Fibroblast of skin of abdomen (primary cell): ENCODE measurements around the gene TMTC1.

ENCODE experiments used
- DNase-seq: peaks from one replicate; pipeline ENCODE4 v3.0.0-alpha.2; 2013

Gene TMTC1

DNA sequence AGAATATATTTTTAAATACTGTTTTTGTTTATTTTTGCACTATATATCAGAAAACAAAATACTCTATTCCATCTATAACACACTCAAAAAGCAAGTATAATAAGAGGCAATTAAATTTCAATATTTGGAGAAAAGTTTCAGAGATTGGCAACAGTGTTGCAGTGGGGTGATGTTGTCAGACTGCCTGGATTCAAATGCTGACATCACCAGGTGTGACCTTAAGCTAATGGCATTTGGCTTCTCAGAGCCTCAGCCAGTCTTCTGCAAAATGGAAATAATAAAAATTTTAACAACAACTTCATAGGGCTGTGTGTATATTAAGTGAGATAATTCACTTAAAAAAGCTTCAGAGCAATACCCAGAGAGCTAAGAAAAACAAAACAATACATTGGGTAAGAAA, 74.7 kb downstream of the TMTC1 start:
- no peak for DNase-seq

DNA sequence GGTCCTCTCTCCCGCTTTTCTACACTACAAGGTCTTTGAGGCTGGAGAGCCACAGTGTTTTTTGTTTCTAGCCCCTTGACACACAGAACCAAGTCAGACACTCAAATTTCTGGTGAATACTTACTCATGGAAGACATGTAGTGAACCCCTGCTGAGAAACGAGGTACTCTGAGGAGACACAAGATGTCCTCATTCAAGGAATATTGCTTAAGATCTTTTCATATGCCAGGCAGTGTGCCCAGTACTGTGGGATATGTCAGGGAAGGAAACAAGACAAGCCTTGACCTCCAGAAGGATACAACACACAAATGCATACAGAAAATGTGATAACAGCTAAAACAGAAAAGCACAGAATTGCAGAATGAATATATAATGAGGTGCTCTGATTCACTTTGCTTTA, 75.9 kb downstream of the TMTC1 start:
- no peak for DNase-seq

DNA sequence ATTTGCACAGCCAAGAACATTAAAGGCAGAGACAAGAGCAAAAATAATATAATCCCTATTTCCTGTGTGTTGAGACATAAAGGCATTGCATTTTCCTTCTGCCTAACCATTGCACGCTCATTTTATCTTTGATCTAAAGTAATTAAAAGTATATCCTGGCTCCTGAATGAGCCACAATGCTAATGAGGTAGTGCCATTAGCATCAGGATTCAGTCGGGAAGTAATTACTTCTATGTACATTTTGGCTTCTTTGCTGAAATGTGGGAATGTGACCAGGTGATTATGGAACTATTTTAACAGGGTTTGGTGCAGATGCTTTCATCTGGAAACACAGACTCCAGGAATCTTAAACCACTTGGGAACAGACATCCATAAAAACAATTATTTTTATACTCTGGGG, 77.4 kb downstream of the TMTC1 start:
- DNase-seq = no peak

DNA sequence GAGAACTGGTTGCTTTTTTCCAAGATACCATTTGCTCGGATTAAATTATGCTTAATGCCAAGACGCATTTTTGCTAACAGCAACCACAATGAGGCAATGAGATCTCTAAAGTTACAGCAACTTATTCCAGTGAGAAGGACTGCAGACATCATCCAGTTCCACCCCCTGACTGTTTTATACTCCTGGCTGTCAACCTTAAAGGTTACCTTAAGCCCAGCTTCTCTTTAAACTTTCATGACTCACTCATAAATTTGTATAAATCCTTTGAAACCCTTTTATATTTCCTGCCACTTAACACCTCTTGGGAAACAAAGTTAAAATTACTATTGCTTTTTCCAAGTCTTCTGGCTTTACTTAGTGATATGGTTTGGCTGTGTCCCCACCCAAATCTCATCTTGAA, 80.2 kb downstream of the TMTC1 start:
- DNase-seq = no peak

DNA sequence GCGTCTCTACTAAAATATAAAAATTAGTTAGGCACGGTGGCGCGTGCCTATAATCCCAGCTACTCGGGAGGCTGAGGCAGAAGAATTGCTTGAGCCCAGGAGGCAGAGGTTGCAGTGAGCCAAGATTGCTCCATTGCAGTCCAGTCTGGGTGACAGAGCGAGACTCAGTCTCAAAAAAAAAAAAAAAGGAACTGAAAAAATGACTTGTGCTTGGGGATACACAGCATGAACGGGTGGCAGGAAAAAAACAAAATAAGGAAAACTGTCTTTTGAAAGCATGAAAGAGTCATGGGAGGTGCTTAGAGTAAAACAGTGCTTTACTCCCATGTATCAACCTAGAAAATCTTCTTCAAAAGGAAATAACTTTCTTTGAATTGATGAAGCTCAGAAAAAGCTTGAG, 80.8 kb downstream of the TMTC1 start:
- no peak for DNase-seq

DNA sequence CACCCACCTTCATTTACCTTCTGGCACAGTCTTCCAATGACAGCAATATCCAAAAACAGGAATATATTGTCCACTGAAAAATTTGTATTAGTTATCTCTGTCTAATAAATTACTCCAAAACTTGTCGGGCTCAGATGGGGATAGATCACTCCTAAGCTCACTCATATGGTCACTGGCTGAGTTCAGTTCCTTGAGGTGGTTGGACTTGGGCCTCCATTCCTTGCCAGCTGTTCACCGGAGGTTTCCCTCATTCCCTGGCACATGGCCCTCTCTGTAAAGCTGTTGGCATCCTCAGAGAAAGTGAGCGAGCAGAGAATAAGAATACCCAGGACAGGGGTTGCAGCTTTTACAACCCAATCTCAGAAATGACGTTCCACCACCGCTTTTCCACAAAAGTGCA, 81.5 kb downstream of the TMTC1 start:
- no peak for DNase-seq

DNA sequence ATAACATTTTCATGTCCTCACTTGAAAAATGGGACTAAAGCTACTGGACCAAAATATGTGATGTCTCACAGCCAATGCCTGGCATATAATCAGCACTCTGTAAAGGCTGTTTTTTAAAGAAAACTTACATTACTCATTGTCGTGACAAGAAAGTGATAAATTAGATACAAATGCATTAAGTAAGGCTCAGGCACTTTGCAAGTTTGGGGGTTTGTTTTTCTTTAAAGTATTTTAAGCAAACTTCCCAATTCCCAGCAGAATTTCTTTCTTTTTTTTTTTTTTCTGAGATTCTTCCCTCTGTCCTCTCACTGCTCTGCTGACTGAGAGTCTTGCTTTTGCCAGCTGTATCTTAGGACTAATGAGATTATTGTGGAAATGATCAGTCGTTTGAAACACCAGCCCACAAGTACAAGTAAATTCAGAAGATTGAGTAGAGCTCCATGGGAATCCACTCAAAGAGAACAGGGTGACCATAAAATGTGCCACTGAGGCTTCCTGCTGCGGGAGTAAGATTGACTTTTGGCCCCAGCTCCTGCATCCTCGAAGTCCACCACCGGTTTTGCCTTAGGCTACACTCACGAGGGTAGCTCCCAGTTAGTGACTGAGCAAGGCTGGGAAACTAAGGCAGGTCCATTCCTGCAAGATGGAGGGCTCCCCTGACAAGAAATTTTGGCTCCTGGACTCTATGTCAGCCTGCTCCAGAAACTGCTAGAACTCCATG, 82.8 kb downstream of the TMTC1 start:
- peak; percentile 22 for DNase-seq

DNA sequence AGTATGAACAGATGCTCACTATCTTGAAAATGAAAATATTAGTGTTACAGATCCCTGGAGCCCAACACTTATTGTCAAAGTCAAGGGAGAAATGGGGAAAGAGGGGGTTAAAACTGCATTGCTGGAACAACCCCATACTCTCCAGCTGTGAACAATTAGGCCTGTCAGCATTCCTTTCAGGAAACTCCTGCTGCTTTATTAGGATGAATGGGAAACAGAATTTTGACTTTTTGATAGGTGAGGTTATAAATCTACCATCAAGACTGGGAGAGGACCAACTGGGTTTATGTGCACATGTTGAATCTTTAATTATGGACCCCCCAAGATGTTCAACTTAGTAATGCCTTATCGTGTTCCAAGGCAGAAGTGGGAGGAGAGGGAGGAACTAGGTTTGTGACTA, 85.0 kb downstream of the TMTC1 start:
- peak; percentile 51 for DNase-seq

DNA sequence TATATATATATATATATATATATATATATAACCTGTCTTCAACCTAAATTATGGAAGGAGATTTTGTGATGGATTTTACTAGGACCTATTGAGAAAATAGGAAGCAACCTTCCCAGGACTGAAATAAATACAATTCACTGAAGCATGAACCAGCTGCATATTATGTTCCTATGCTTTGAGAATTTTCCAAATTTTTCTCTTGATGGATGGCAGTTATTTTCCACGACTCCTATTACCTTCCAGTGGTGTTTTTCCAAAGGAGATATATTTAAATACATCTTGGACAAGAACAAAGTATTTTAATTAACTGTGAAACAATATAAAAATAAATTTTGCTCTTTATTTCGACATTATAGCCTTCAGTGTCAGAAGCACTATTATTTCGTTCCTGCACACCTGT, 87.9 kb downstream of the TMTC1 start:
- no peak for DNase-seq

DNA sequence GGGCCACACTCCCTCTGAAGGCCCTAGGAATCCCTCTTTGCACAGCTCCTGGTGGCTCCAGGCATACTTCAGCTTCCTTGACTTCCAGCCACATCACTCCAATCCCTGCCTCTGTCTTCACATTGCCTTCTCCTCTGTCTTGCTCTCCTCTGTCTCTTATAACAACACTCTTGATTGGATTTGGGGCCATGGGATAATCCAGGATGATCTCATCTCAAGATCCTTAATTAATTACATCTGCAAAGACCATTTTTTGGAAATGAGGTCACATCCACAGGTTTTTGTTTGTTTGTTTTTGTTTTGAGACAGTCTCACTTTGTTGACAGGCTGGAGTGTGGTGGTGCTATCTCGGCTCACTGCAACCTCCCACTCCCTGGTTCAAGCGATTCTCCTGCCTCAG, 88.7 kb downstream of the TMTC1 start:
- DNase-seq = peak; percentile 10

DNA sequence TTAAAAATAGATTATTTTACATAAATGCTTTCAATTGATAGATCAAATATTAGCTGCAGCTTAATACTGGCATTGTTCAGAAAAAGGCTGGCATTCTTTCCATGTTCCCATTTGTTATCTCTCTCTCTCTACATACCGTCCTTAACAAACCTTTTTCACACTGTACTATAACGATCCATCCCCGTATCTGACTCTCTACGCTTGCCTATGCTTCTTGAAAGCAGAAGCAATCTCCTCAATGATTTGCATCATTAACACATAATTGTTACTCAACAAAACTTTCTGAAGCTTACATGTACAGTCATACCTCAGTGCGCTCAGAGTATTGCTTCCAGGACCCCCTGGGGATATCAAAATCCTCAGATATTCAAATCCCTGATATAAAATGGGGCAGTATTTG, 89.7 kb downstream of the TMTC1 start:
- DNase-seq = no peak

DNA sequence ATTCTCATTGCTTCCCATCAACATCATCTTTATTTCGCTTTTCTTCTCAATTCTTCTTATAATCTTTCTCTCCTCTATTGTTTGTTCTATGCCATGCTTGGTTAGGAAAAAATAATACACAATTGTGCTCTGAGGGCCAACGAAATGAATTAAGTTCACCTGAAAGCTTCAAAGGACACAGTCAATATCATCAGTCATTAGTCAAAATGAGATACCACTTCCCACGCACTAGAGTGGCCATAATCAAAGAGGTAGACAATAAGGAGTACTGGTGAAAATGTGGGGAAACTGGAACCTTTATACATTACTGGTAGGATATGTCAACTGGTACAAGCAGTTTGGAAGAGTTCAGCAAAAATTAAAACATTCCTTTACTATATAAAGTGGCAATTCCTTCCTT, 91.5 kb downstream of the TMTC1 start:
- DNase-seq = no peak

DNA sequence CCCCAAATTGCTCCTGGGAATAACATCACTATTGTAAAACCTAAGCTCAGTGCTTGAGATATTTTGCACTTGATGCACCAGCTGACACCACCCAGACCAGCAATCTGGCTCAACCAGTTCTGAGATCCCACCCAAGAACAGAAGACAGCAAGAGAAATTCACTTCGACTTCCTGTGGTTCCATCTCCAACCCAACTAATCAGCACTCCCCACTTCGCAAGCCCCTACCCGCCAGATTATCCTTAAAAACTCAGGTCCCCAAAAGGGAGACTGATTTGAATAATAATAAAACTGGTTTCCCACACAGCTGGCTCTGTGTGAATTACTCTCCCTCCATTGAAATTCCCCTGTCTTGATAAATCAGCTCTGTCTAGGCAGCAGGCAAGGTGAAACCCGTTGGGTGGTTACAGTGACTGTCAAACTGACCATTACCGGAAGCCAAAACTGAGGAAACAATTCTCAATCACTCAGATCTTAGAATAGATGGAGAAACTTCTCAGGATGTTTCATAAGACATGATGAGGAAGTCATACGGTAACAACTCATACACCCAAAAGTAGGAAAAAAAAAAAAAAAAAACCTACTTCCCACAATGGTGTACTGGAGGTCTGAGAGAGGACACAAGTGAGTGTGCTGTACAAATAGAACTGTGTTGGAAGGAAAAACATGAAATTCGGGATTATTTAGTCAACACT, 92.4 kb downstream of the TMTC1 start:
- DNase-seq = no peak

DNA sequence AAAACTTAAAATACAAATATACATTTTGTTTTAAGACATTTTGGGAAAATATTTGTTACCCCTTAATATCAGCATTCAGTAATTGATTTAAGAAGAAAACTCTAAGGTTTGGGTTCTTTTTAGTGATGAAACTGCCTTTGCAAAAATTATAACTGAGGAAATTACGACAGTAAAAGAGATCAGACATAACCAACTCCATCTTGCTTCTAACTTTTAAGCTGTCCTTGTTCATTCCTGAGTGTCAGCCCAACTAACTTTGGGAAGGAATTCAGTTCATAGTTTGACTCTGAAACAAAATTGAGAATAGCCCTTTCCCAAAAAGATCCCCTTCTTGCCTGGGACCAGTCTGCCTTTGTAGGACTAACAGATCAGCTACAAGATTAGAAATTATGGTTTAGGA, 93.0 kb downstream of the TMTC1 start:
- no peak for DNase-seq

DNA sequence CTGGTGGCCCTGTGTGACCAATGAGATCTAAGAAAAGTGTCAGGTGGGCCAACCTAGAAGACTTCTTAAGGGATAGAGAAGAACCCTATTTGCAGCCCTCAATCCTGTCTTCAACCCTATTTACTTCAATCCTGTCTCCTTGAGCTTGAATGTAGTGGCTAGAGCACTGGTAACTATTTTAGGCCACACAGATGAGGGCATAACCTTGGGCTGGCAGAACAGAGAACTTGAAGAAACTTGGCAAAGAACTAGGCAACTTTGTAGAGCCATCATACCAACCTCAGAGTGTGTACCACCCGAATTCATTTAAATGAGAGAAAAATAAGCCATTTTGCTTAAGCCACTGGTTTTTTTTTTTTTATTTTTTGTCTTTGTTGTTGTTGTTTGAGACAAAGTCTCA, 94.8 kb downstream of the TMTC1 start:
- DNase-seq = no peak

DNA sequence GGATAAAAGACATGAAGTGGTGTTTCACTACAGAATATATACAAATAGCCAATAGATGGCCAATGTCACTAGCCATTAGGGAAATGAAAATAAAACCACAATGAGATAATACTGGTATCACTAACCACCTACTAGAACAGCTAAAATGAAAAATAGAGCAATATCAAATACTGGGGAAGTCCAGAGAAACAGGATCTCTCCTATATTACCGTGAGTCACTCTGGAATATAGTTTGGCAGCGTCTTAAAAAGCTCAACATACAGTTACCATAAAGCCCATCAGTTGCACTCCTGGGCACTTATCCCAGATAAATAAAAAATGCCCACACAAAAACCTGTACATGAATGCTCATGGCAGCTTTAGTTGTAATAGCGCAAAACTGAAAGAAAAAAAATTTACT, 101.7 kb downstream of the TMTC1 start:
- DNase-seq = no peak

DNA sequence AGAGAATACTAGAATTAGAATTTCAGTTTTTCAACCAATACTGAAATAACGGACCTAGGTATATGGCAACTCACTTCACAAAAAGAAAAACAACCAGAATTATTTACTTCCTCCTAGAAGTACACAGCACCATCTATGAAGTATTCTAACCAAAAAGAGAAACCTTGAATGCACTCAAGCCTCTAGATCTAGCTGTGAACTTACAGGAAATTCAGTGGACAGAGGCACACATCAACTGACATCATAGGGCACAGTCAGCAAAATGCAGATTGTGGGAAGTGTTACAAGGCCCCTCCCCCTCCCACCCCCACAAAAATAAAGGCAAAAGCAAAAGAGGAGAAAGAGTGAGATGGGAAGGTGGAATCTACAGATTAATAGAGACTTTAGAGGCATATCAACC, 102.4 kb downstream of the TMTC1 start:
- no peak for DNase-seq

DNA sequence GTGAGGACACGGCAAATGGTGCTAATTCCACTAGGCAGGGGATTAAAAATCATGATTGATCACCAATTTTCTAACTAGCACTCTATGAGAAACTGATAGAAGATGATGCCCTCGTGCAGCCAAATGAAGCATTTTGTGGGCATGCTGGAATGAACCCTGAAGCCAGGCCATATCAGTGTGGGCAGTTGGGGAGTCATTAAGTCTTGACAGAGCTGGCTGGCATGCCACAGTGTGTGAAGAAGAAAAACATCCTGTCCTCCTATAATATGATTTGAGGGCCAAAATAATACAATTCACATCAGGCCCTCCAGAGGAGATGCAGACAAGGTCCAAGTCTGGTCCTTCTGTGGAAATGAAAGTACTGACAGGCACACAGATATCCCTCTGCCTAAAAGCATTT, 107.1 kb downstream of the TMTC1 start:
- DNase-seq = no peak

DNA sequence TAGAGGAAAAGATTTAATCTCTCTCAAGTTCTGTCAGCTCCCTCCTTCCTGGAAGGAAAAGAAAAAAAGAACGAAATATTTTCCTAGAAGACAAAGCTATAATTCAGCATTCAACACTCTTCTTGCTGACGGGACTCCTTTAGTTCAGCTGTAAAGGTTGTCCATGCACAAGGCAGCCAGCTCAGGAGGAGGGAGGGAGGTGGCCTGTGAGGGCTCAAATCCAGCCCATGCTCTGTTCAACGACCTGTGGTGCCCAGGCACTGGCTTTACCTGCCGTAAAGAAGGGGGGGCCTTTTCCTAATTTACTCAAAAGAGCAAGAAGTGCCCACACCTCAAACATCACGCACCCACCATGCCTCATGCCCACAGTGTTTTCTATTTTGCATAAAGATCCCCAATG, 109.3 kb downstream of the TMTC1 start:
- no peak for DNase-seq

DNA sequence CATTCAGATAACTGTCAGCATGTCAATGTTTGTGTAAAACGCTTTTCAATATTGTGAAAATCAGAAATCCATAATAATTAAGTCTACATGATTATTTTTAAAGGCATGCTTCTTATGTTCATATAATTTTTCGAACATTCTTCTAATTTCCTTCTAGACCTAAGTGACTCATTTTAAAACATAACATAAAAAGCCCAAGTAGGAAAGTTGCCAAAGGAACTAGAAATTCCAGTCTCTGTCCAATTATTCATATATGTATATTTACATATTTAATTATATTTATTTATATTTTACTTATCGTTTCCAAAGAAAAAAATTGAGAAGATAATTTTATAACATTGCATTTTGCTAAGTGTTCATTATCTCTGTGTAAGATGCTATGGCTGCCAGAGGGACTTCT, 110.4 kb downstream of the TMTC1 start:
- peak; percentile 11 for DNase-seq

DNA sequence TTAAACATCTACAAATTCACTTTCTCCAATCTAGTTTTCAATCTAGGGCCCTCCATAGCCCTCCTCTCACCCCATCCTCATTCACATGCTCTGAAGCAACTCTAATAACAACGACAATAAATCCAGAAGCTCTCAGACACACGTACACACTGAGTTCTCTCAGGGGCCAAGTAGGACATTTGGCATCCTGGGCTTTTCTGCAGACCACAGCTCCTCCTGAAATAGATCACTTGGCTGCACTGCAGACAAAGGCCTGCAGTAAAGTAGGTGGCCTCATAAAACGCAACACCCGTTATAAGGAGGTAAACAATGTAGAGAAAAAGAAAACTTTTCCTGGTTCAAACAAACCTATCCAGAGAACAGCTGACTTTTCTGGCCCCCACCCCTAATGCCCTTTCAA, 111.2 kb downstream of the TMTC1 start:
- no peak for DNase-seq

DNA sequence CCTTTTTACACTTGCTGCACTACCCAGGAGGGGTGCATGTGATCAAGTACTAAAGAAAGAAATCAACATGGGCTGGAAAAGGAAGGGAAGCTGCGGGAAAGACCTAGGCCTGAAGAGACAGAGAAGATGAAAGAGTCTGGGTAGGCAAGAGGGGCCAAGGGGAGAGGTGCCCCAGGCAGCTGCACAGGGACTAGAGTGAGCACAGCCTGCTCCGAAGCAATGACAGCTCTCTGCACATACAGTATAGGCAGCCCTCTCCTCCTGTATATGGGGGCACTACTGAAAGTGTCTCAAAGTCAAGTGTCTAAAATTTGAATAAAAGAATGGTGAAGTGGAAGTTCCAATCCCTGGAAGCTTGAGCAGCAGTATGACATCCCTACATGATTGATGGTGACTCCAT, 112.0 kb downstream of the TMTC1 start:
- no peak for DNase-seq

DNA sequence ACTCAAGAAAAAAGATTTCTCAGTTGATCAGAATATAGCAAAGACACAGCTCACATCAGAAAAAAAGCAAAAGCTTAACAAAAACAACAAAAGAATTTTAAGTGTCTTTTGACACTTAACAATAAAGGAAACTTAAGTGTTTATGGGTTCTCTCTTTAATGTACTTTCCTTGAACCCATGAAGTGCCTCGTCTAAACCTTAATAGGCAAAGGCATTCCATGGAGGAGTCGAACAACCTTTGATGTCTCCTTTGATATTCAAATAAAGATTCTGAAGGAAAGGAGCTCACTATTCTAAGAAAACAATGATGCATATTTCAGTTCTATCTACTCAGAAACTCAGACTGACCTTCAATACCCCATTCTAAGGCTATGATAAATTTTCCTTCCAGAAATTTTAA, 116.7 kb downstream of the TMTC1 start:
- no peak for DNase-seq

DNA sequence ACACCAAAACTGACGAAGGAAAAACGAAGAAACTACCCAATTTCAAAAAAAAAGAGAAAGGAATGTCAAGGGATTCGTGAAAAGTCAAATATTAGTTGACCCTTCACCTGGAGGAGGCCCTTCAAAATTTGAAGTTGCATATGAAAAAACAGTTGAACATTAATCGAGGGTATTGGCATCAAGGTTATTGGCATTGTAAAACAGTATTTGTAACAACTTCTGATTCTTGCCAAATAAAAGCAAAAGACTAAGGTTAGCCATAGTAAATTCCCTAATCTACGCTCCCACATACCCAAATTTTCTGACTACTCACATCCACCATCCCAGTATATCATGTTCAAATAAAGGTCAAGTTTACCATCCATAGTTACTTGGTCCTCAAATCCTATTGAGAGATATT, 118.6 kb downstream of the TMTC1 start:
- no peak for DNase-seq
